Left renal pelvis (tissue), 4 donors: ENCODE measurements around the gene PPP1R9A. TPM values are rescaled to one million over a fixed set of nuclear protein-coding genes. Genes with fewer than 3 reads are reported as not detected.

Experiments used
- DNase-seq, 4 donors: peaks; one replicate each; pipeline ENCODE4 v3.0.0-alpha.2; 2013; ENCODE audit warnings: low read depth in 4 of 4, low spot score in 3 of 4
- polyA plus RNA-seq, 4 donors: library from polyadenylated mRNA; unstranded; fragments of 120-200 nt; gene quantifications; one replicate each; pipeline ENCODE4 v1.2.1, GENCODE V29; 2013; ENCODE audit not compliant: insufficient read length in 4 of 4

The PPP1R9A gene
- polyA plus RNA-seq, 4 donors = 10.5 to 35.0 (median 31.8) TPM

GRCh38 chr7:95246831-95247370 is 339.5 kb downstream of the PPP1R9A start:
- DNase-seq = peak; percentile 72 to 84 (median 79)

GRCh38 chr7:95250571-95250970 is 343.2 kb downstream of the PPP1R9A start:
- DNase-seq = no peak

- no peak for DNase-seq
These were observed 344.6 kb downstream of the PPP1R9A start for GRCh38 chr7:95251966-95252365.

- no peak for DNase-seq
These were observed 346.6 kb downstream of the PPP1R9A start for GRCh38 chr7:95253986-95254385.

GRCh38 chr7:95255691-95256090 is 348.3 kb downstream of the PPP1R9A start:
- DNase-seq = no peak

GRCh38 chr7:95261895-95262415 is 354.6 kb downstream of the PPP1R9A start:
- no peak for DNase-seq

- no peak for DNase-seq
These were observed 355.5 kb downstream of the PPP1R9A start for GRCh38 chr7:95262875-95263274.

- DNase-seq = no peak
These were observed 356.5 kb downstream of the PPP1R9A start for GRCh38 chr7:95263785-95264362.

GRCh38 chr7:95264363-95264891 is 357.0 kb downstream of the PPP1R9A start:
- DNase-seq = no peak

GRCh38 chr7:95265634-95266033 is 358.2 kb downstream of the PPP1R9A start:
- no peak for DNase-seq

- DNase-seq = no peak
These were observed 360.4 kb downstream of the PPP1R9A start for GRCh38 chr7:95267754-95268153.

GRCh38 chr7:95269640-95270039 is 362.2 kb downstream of the PPP1R9A start:
- DNase-seq = no peak

GRCh38 chr7:95276114-95276513 is 368.7 kb downstream of the PPP1R9A start:
- no peak for DNase-seq

- DNase-seq = no peak
These were observed 372.0 kb downstream of the PPP1R9A start for GRCh38 chr7:95279417-95279816.

GRCh38 chr7:95286096-95286495 is 378.7 kb downstream of the PPP1R9A start:
- DNase-seq = no peak

GRCh38 chr7:95290166-95290830 is 382.9 kb downstream of the PPP1R9A start:
- no peak for DNase-seq

- no peak for DNase-seq
These were observed 388.0 kb downstream of the PPP1R9A start for GRCh38 chr7:95295397-95295796.

- DNase-seq = no peak
These were observed 389.1 kb downstream of the PPP1R9A start for GRCh38 chr7:95296456-95296855.

GRCh38 chr7:95297041-95297440 is 389.6 kb downstream of the PPP1R9A start:
- no peak for DNase-seq

- no peak for DNase-seq
These were observed 390.7 kb downstream of the PPP1R9A start for GRCh38 chr7:95298091-95298490.

GRCh38 chr7:95303013-95303905 is 395.9 kb downstream of the PPP1R9A start:
- DNase-seq = peak in 3 of 4 donors; percentile 41 to 58 (median 46)
